ENCODE results near the gene USF3. TPM values are rescaled to one million over a fixed set of nuclear protein-coding genes. Genes with fewer than 3 reads are reported as not detected.

Gene USF3
- total and polyA plus RNA-seq, 2 of the 4 experiments (the other 2 are of a cell fraction): 3.0 to 5.2 TPM

DNA sequence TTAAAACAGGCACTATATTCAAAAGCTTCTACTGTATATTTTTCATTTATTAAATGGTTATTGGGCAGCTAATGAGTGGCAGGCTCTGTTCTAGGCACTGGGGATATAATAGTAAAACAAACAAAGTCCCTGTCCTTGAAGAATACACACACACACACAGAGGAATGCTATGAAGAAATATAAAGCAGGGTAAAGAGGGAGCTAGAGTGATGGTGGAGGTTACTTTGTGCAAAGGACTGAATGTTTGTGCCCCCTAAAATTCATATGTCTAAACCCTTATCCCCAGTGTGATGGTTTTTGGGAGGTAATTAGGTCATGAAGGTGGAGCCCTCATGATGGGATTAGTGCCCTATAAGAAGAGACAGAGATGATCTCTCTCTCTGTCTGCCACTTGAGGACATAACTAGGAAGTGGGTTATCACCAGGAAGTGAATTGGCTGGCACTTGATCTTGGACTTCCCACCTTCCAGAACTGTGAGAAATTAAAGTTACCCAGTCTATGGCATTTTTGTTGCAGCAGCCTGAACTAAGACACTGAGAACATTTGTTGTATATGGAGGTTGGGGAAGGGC lies 31.8 kb downstream of the USF3 start:
- no TSS peak for BruUV-seq (replicated peaks)
- H4K91ac ChIP-seq (ENCODE audit: insufficient read depth, low read depth, low read length): no peak overlapping the region
- H2AK9ac ChIP-seq (replicated peaks; ENCODE audit: low read depth, low read length, poor library complexity): no peak overlapping the region
- ATAC-seq (ENCODE audit: low read depth) (no peak), DNase-seq (no peak)
- no peak overlapping the region for H2AFZ ChIP-seq (replicated peaks; ENCODE audit: low read length, poor library complexity)
- no peak overlapping the region for H4K8ac ChIP-seq (ENCODE audit: low read depth in 2 of 2, low read length in 2 of 2)
- no peak overlapping the region for H3K4ac ChIP-seq (ENCODE audit: low read depth, low read length)
- H3K79me1 ChIP-seq (ENCODE audit: low read depth in 1 of 2, low read length in 2 of 2): no peaks in the 10 kb centered on the region; a peak in 1 of 4 replicates
- peaks cover 7% of the 10 kb centered on the region for H3K4me1 ChIP-seq (ENCODE audit: control insufficient read depth, insufficient read depth, low read length)
- H3K9ac ChIP-seq (ENCODE audit: low read depth, low read length): no peak overlapping the region
- no peak overlapping the region for H3K23ac ChIP-seq (ENCODE audit: low read depth, low read length)
- CTCF ChIA-PET: no interaction called here
- H3K14ac ChIP-seq (replicated peaks; ENCODE audit: low read depth, low read length): no peak overlapping the region
- H4K5ac ChIP-seq (ENCODE audit: low read depth, low read length): no peak overlapping the region
- no peaks in the 10 kb centered on the region for H3K9me3 ChIP-seq (ENCODE audit: control insufficient read depth, insufficient read depth, low read length)
- intact Hi-C loops (cut with micrococcal nuclease) (no loop called here), dilution Hi-C loops (cut with HindIII; ENCODE audit: low sequenced_read_pairs, unreplicated experiment) (no loop called here), in situ Hi-C loops (cut with MboI; ENCODE audit: low sequenced_read_pairs) (no loop called here)
- H3K18ac ChIP-seq (ENCODE audit: low read depth, low read length): no peak overlapping the region; the same call in 1 of the 2 replicates
- no peaks in the 10 kb centered on the region for H4K20me1 ChIP-seq (ENCODE audit: insufficient read depth, low read length)
- POLR2A ChIA-PET (ENCODE audit: unreplicated experiment): no interaction called here
- no peak overlapping the region for H3K56ac ChIP-seq (ENCODE audit: extremely low read depth, insufficient read depth, low read length)
- no peak overlapping the region for H2BK5ac ChIP-seq (ENCODE audit: low read depth, low read length, poor library complexity, severe bottlenecking)
- no peaks in the 10 kb centered on the region for H3K27me3 ChIP-seq (ENCODE audit: control insufficient read depth, insufficient read depth, low read length)
- H2BK15ac ChIP-seq (ENCODE audit: low read depth, low read length): no peak overlapping the region
- TF ChIP-seq RFX5 (IDR thresholded peaks at IDR 0.05; ENCODE audit: low read depth, low read length) (no peak), USF2 (IDR thresholded peaks at IDR 0.05; ENCODE audit: low read depth, low read length) (no peak), CHD1 (IDR thresholded peaks at IDR 0.05; ENCODE audit: low read depth, low read length) (no peak), RAD21 (IDR thresholded peaks at IDR 0.05; ENCODE audit: low read length) (no peak), MXI1 (IDR thresholded peaks at IDR 0.05; ENCODE audit: borderline replicate concordance, low read depth, low read length) (no peak), CEBPB (IDR thresholded peaks at IDR 0.05; ENCODE audit: low read depth, low read length) (no peak)
- H2BK120ac ChIP-seq (ENCODE audit: low read depth, low read length): no peak overlapping the region
- peaks cover 13% of the 10 kb centered on the region for H3K36me3 ChIP-seq (ENCODE audit: control insufficient read depth, insufficient read depth, low read length)
- peaks cover 11% of the 10 kb centered on the region for H3K9me1 ChIP-seq (ENCODE audit: insufficient read depth, low read length)
- no peak overlapping the region for H3K27ac ChIP-seq (ENCODE audit: insufficient read depth, low read length)
- no peak overlapping the region for H3K4me2 ChIP-seq (ENCODE audit: low read depth, low read length)
- no peak overlapping the region for H2AK5ac ChIP-seq (ENCODE audit: low read depth, low read length)
- no peak overlapping the region for H3K4me3 ChIP-seq (ENCODE audit: insufficient read depth, low read depth, low read length)
- H2BK20ac ChIP-seq (ENCODE audit: low read depth, low read length): no peak overlapping the region
